Peyer's patch (tissue), 4 donors: ENCODE results near the gene ACTR10. TPM values are rescaled to one million over a fixed set of nuclear protein-coding genes. Genes with fewer than 3 reads are reported as not detected.
A peak's percentile ranks its signal among the peaks of the same experiment; 100 is the strongest.

Source experiments
- DNase-seq, 3 donors: peaks; one replicate each; pipeline ENCODE4 v3.0.0-alpha.2; 2017 to 2019
- H3K27ac ChIP-seq, 4 donors: fragments of 200-600 bp; sonication (generic); one replicate each; pipeline ENCODE4 v1.5.1; 2016 to 2019
- H3K27me3 ChIP-seq, 2 donors: fragments of 200-600 bp; sonication (generic); one replicate each; pipeline ENCODE4 v1.5.1; 2019
- H3K36me3 ChIP-seq, 3 donors: fragments of 200-600 bp; sonication (generic); one replicate each; pipeline ENCODE4 v1.5.1; 2016 to 2019
- H3K4me1 ChIP-seq, 4 donors: fragments of 200-600 bp; sonication (generic); one replicate each; pipeline ENCODE4 v1.5.1; 2016 to 2019
- H3K4me3 ChIP-seq, 4 donors: fragments of 200-600 bp; sonication (generic); 1 replicate in 3 of 4; 2 replicates in 1 of 4; pipeline ENCODE4 v1.5.1; 2016 to 2019; ENCODE audit warnings: mild to moderate bottlenecking in 1 of 4
- H3K9me3 ChIP-seq, 4 donors: fragments of 200-600 bp; sonication (generic); one replicate each; pipeline ENCODE4 v1.5.1; 2016 to 2019; ENCODE audit warnings: mild to moderate bottlenecking in 1 of 4
- CTCF ChIP-seq, 6 experiments: fragments of 450-650 bp in 4 of 6; fragments of 200-600 bp in 2 of 6; sonication (generic) in 1 of 6; IDR thresholded peaks; one replicate each; pipeline ENCODE4 v1.5.1; 2017 to 2019; ENCODE audit warnings: antibody characterized with exemption in 6 of 6, mild to moderate bottlenecking in 3 of 6, moderate library complexity in 1 of 6
- POLR2A ChIP-seq, 2 donors: fragments of 450-650 bp; IDR thresholded peaks; one replicate each; pipeline ENCODE4 v1.5.1; 2017; ENCODE audit warnings: antibody characterized with exemption in 2 of 2, mild to moderate bottlenecking in 2 of 2, moderate library complexity in 2 of 2
- total RNA-seq, 4 donors: library from RNA; depleted of rRNA; stranded (reverse); fragments of >200 nt; gene quantifications; one replicate each; pipeline ENCODE4 v1.1.0, GENCODE V29; 2016

The ACTR10 gene
- total RNA-seq, 4 donors from 2014 or later: 37.1 to 70.6 (median 44.9) TPM

GRCh38 chr14:58177125-58177524, 22.8 kb upstream of the ACTR10 start:
- TF ChIP-seq POLR2A (IDR thresholded peaks at IDR 0.05): no peak
- no peak for TF ChIP-seq CTCF (IDR thresholded peaks at IDR 0.05)
- no peak for DNase-seq
- Histone ChIP-seq H3K4me3 (no peak overlapping the region), H3K4me1 (no peaks in the 10 kb centered on the region), H3K27ac (no peak overlapping the region), H3K36me3 (no peaks in the 10 kb centered on the region), H3K9me3 (no peaks in the 10 kb centered on the region), H3K27me3 (no peaks in the 10 kb centered on the region)

- H3K9me3 ChIP-seq: no peaks in the 10 kb centered on the region
These were observed 10.8 kb upstream of the ACTR10 start for GRCh38 chr14:58189176-58189575.

GRCh38 chr14:58191763-58192601, 8.0 kb upstream of the ACTR10 start:
- Histone ChIP-seq H3K27me3 (no peaks in the 10 kb centered on the region), H3K4me3 (no peak overlapping the region), H3K36me3 (no peaks in the 10 kb centered on the region), H3K27ac (peak overlapping the region in 2 of 4 donors; percentile 42 to 61), H3K9me3 (no peaks in the 10 kb centered on the region), H3K4me1 (peaks cover 0 to 16% (median 5%) of the 10 kb centered on the region in 4 donors)
- peak in 1 of 3 donors; percentile 64 for DNase-seq
- TF ChIP-seq POLR2A (IDR thresholded peaks at IDR 0.05) (no peak), CTCF (IDR thresholded peaks at IDR 0.05) (no peak)

More at GRCh38 chr14:58189176-58189575, 10.8 kb upstream of the ACTR10 start:
- TF ChIP-seq POLR2A (IDR thresholded peaks at IDR 0.05) (no peak), CTCF (IDR thresholded peaks at IDR 0.05) (no peak)
- peaks cover 0 to 16% (median 5%) of the 10 kb centered on the region in 4 donors for H3K4me1 ChIP-seq
- no peaks in the 10 kb centered on the region for H3K27me3 ChIP-seq
- H3K36me3 ChIP-seq: no peaks in the 10 kb centered on the region
- DNase-seq: no peak
- H3K4me3 ChIP-seq: no peak overlapping the region
- H3K27ac ChIP-seq: no peak overlapping the region

GRCh38 chr14:58193542-58193941, 6.4 kb upstream of the ACTR10 start:
- H3K36me3 ChIP-seq: no peaks in the 10 kb centered on the region
- DNase-seq: no peak
- peak overlapping the region in 2 of 4 donors; percentile 42 to 59 for H3K27ac ChIP-seq
- no peaks in the 10 kb centered on the region for H3K9me3 ChIP-seq
- H3K27me3 ChIP-seq: no peaks in the 10 kb centered on the region
- no peak overlapping the region for H3K4me3 ChIP-seq
- peaks cover 0 to 16% (median 5%) of the 10 kb centered on the region in 4 donors for H3K4me1 ChIP-seq
- no peak for TF ChIP-seq CTCF (IDR thresholded peaks at IDR 0.05)
- no peak for TF ChIP-seq POLR2A (IDR thresholded peaks at IDR 0.05)

- Histone ChIP-seq H3K9me3 (no peaks in the 10 kb centered on the region), H3K27ac (no peak overlapping the region), H3K4me1 (peaks cover 0 to 24% (median 5%) of the 10 kb centered on the region in 4 donors), H3K4me3 (no peak overlapping the region), H3K36me3 (no peaks in the 10 kb centered on the region), H3K27me3 (no peaks in the 10 kb centered on the region)
- no peak for TF ChIP-seq POLR2A (IDR thresholded peaks at IDR 0.05)
- TF ChIP-seq CTCF (IDR thresholded peaks at IDR 0.05): no peak
- no peak for DNase-seq
These were observed 3.8 kb upstream of the ACTR10 start for GRCh38 chr14:58196198-58196597.
